HepG2 (cell line): ENCODE results near the gene CCDC97. TPM values are rescaled to one million over a fixed set of nuclear protein-coding genes. Genes with fewer than 3 reads are reported as not detected.

ENCODE experiments used
- GATAD1 ChIP-seq: IDR thresholded peaks from 2 replicates; pipeline ENCODE4 v1.6.1; 2016; ENCODE audit warnings: missing genetic modification reagents, missing compliant biosample characterization
- GATAD2A ChIP-seq: IDR thresholded peaks from 2 replicates; pipeline ENCODE4 v1.6.1; 2016
- HCFC1 ChIP-seq: fragments of 150-350 bp; IDR thresholded peaks from 2 replicates; pipeline ENCODE4 v1.6.1; 2014; ENCODE audit warnings: low read depth, low read length
- HMG20A ChIP-seq: IDR thresholded peaks from 2 replicates; pipeline ENCODE4 v1.6.1; 2016; ENCODE audit warnings: borderline replicate concordance
- HOXD1 ChIP-seq: sonication (generic); formaldehyde crosslinking; IDR thresholded peaks from 2 replicates; pipeline ENCODE4 v1.5.0; 2020; ENCODE audit warnings: missing genetic modification reagents
- KAT2B ChIP-seq: fragments of 150-350 bp; IDR thresholded peaks from 2 replicates; pipeline ENCODE4 v1.6.1; 2014; ENCODE audit warnings: low read depth, low read length, borderline replicate concordance
- MBNL3 ChIP-seq: fragments of 250-450 bp; sonication (Bioruptor Pico); conservative IDR thresholded peaks from 2 replicates; pipeline ENCODE4 v1.8.0; 2022; ENCODE audit warnings: mild to moderate bottlenecking, inconsistent platforms
- PATZ1 ChIP-seq: sonication (generic); formaldehyde crosslinking; IDR thresholded peaks from 2 replicates; pipeline ENCODE4 v1.4.0; 2020; ENCODE audit warnings: missing genetic modification reagents
- POLR2A ChIP-seq, 2 experiments: IDR thresholded peaks; 2 replicates each; pipeline ENCODE4 v1.6.1; 2011; ENCODE audit warnings: low read depth in 2 of 2, low read length in 2 of 2, mild to moderate bottlenecking in 1 of 2, moderate library complexity in 1 of 2; ENCODE audit not compliant: insufficient read depth in 1 of 2
- POLR2G ChIP-seq: fragments of 200-400 bp; formaldehyde crosslinking; IDR thresholded peaks from 2 replicates; pipeline ENCODE4 v1.6.1; 2018; ENCODE audit warnings: mild to moderate bottlenecking, low read depth, low read length, moderate library complexity
- PTBP1 ChIP-seq: fragments of 200-400 bp; formaldehyde crosslinking; IDR thresholded peaks from 2 replicates; pipeline ENCODE4 v1.6.1; 2018; ENCODE audit warnings: low read length, low read depth; ENCODE audit not compliant: poor library complexity, severe bottlenecking
- SIN3A ChIP-seq: IDR thresholded peaks from 2 replicates; pipeline ENCODE4 v1.6.1; 2011; ENCODE audit warnings: low read depth, mild to moderate bottlenecking, control low read depth, low read length, borderline replicate concordance
- SPEN ChIP-seq: sonication (generic); formaldehyde crosslinking; IDR thresholded peaks from 2 replicates; pipeline ENCODE4 v1.5.1; 2020; ENCODE audit warnings: low read depth, mild to moderate bottlenecking, missing genetic modification reagents
- SRY ChIP-seq: sonication (generic); formaldehyde crosslinking; IDR thresholded peaks from 2 replicates; pipeline ENCODE4 v1.8.0; 2022; ENCODE audit warnings: mild to moderate bottlenecking, missing genetic modification reagents
- TFDP2 ChIP-seq: sonication (generic); formaldehyde crosslinking; IDR thresholded peaks from 2 replicates; pipeline ENCODE4 v1.4.0; 2020; ENCODE audit warnings: missing genetic modification reagents
- TRIM24 ChIP-seq: sonication (generic); formaldehyde crosslinking; IDR thresholded peaks from 2 replicates; pipeline ENCODE4 v1.8.0; 2022; ENCODE audit warnings: mild to moderate bottlenecking, missing genetic modification reagents
- YEATS2 ChIP-seq: sonication (generic); formaldehyde crosslinking; IDR thresholded peaks from 2 replicates; pipeline ENCODE4 v1.4.0; 2020; ENCODE audit warnings: missing genetic modification reagents, borderline replicate concordance
- ZNF275 ChIP-seq: sonication (generic); formaldehyde crosslinking; IDR thresholded peaks from 2 replicates; pipeline ENCODE4 v1.8.0; 2022; ENCODE audit warnings: missing genetic modification reagents, mild to moderate bottlenecking, inconsistent platforms, borderline replicate concordance
- ZNF335 ChIP-seq: sonication (generic); formaldehyde crosslinking; IDR thresholded peaks from 2 replicates; pipeline ENCODE4 v1.4.0; 2020; ENCODE audit warnings: missing genetic modification reagents
- ZNF574 ChIP-seq: sonication (generic); formaldehyde crosslinking; IDR thresholded peaks from 2 replicates; pipeline ENCODE4 v1.4.0; 2020; ENCODE audit warnings: missing genetic modification reagents
- ZNF605 ChIP-seq: sonication (generic); formaldehyde crosslinking; IDR thresholded peaks from 2 replicates; pipeline ENCODE4 v1.8.0; 2022; ENCODE audit warnings: mild to moderate bottlenecking, missing genetic modification reagents
- ZNF607 ChIP-seq: sonication (generic); formaldehyde crosslinking; IDR thresholded peaks from 2 replicates; pipeline ENCODE4 v1.5.1; 2020; ENCODE audit warnings: missing genetic modification reagents, mild to moderate bottlenecking, borderline replicate concordance
- ZNF749 ChIP-seq: sonication (generic); formaldehyde crosslinking; IDR thresholded peaks from 2 replicates; pipeline ENCODE4 v1.8.0; 2022; ENCODE audit warnings: mild to moderate bottlenecking, missing genetic modification reagents, moderate library complexity, borderline replicate concordance
- ZSCAN20 ChIP-seq: sonication (generic); formaldehyde crosslinking; IDR thresholded peaks from 2 replicates; pipeline ENCODE4 v1.4.0; 2020; ENCODE audit warnings: missing genetic modification reagents, mild to moderate bottlenecking, borderline replicate concordance
- polyA plus RNA-seq, 8 experiments: library from polyadenylated mRNA; depleted of rRNA in 3 of 8; stranded (reverse) in 7 of 8; unstranded in 1 of 8; fragments of >200 nt; fragmentation: Illumina TruSeq in 4 of 8; extraction: Trizol in 4 of 8; gene quantifications; 2 replicates each; pipeline versions ENCODE4 v1.2.1 to v1.2.3, GENCODE V29; 2011 to 2016; ENCODE audit warnings: low read depth in 4 of 8, missing spikeins in 1 of 8, mixed read lengths in 1 of 8; ENCODE audit not compliant: insufficient read depth in 1 of 8
- total RNA-seq, 5 experiments: library from RNA; depleted of rRNA; stranded (reverse); fragments of >200 nt; fragmentation: Illumina TruSeq; extraction: Trizol; gene quantifications; 2 replicates each; pipeline ENCODE4 v1.2.3, GENCODE V29; 2016; ENCODE audit warnings: low read depth in 1 of 5

CCDC97 gene
- total and polyA plus RNA-seq, 2 of the 13 experiments (the other 11 are each of a cell fraction or from before 2014, with no cell fraction given) = 6.2 to 7.3 TPM

- 0 out of 2 replicates have a peak, but pooled peaks have one; percentile 2 for TF ChIP-seq ZNF574 (CRISPR knock-in tag)
- no peak for TF ChIP-seq SRY
- 0 out of 2 replicates have a peak, but pooled peaks have one; percentile 2 for TF ChIP-seq GATAD1
- TF ChIP-seq POLR2A (IDR thresholded peaks at IDR 0.05; ENCODE audit: insufficient read depth in 1 of 2, low read depth in 2 of 2, low read length in 2 of 2) = no peak
- no peak for TF ChIP-seq ZNF275 (CRISPR knock-in tag)
- TF ChIP-seq GATAD2A (CRISPR knock-in tag) = 0 out of 2 replicates have a peak, but pooled peaks have one; percentile 12
- TF ChIP-seq ZNF605 (CRISPR knock-in tag) = peak; percentile 56; the same call in 1 of the 2 replicates
- no peak for TF ChIP-seq TRIM24
- peak; percentile 27 for TF ChIP-seq PATZ1 (CRISPR knock-in tag)
- TF ChIP-seq ZNF607 = no peak
- no peak for TF ChIP-seq MBNL3 (CRISPR knock-in tag)
- no peak for TF ChIP-seq HCFC1
- no peak for TF ChIP-seq HMG20A
- TF ChIP-seq PTBP1 = no peak
- 0 out of 2 replicates have a peak, but pooled peaks have one; percentile 18 for TF ChIP-seq YEATS2 (CRISPR knock-in tag)
- TF ChIP-seq TFDP2 (CRISPR knock-in tag) = 0 out of 2 replicates have a peak, but pooled peaks have one; percentile 26
- TF ChIP-seq ZNF335 = 0 out of 2 replicates have a peak, but pooled peaks have one; percentile 23
- TF ChIP-seq SPEN = no peak
- TF ChIP-seq POLR2G = 0 out of 2 replicates have a peak, but pooled peaks have one; percentile 1
- TF ChIP-seq ZSCAN20 (CRISPR knock-in tag) = no peak
- TF ChIP-seq HOXD1 (CRISPR knock-in tag) = no peak
- no peak for TF ChIP-seq KAT2B
- TF ChIP-seq SIN3A = 0 out of 2 replicates have a peak, but pooled peaks have one; percentile 40
- TF ChIP-seq ZNF749 (CRISPR knock-in tag) = no peak
Observed at GRCh38 chr19:41265395-41266153, 44.4 kb upstream of the CCDC97 start (continued).
